K562 (cell line): ENCODE measurements around the gene MICALL2.

Experiments used
- ATF1 ChIP-seq, 2 experiments: fragments of 450-650 bp in 1 of 2; IDR thresholded peaks; 2 replicates each; pipeline ENCODE4 v1.6.1; 2016; ENCODE audit warnings: missing compliant biosample characterization in 1 of 2, missing genetic modification characterization in 1 of 2
- CEBPB ChIP-seq: fragments of 450-650 bp; IDR thresholded peaks from 2 replicates; pipeline ENCODE4 v1.6.1; 2016; ENCODE audit warnings: missing genetic modification characterization, missing compliant biosample characterization
- CREB1 ChIP-seq, 2 experiments: sonication (generic) in 1 of 2; formaldehyde crosslinking in 1 of 2; IDR thresholded peaks; 2 replicates each; pipeline versions ENCODE4 v1.6.1 to v1.8.0; 2012 to 2022; ENCODE audit warnings: inconsistent platforms in 1 of 2, mild to moderate bottlenecking in 1 of 2, missing genetic modification reagents in 1 of 2, moderate library complexity in 1 of 2
- EP300 ChIP-seq: IDR thresholded peaks from 2 replicates; pipeline ENCODE4 v1.6.1; 2012; ENCODE audit warnings: low read length, improper control_type of control experiment
- HDAC2 ChIP-seq: fragments of 450-650 bp; IDR thresholded peaks from 2 replicates; pipeline ENCODE4 v1.6.1; 2016; ENCODE audit warnings: mild to moderate bottlenecking
- MTA2 ChIP-seq: fragments of 450-650 bp; IDR thresholded peaks from 2 replicates; pipeline ENCODE4 v1.6.1; 2016; ENCODE audit warnings: low read depth
- PHB2 ChIP-seq: fragments of 450-650 bp; IDR thresholded peaks from 2 replicates; pipeline ENCODE4 v1.6.1; 2017; ENCODE audit warnings: low read depth
- POLR2B ChIP-seq: fragments of 450-650 bp; IDR thresholded peaks from 2 replicates; pipeline ENCODE4 v1.6.1; 2018; ENCODE audit warnings: low read depth; ENCODE audit not compliant: partially characterized antibody
- ZBTB8A ChIP-seq: fragments of 450-650 bp; IDR thresholded peaks from 2 replicates; pipeline ENCODE4 v1.6.1; 2018; ENCODE audit warnings: mild to moderate bottlenecking, moderate library complexity; ENCODE audit not compliant: partially characterized antibody
- ZNF121 ChIP-seq: sonication (generic); formaldehyde crosslinking; conservative IDR thresholded peaks from 2 replicates; pipeline ENCODE4 v1.8.0; 2022; ENCODE audit warnings: missing genetic modification reagents
- ZNF41 ChIP-seq: fragments of 250-450 bp; sonication (Bioruptor Pico); conservative IDR thresholded peaks from 2 replicates; pipeline ENCODE4 v1.4.0; 2020; ENCODE audit warnings: mild to moderate bottlenecking
- TF ChIP-seq, protein P1 (sequence below), 3 experiments: IDR thresholded peaks in 2 of 3; conservative IDR thresholded peaks in 1 of 3; 2 replicates each; pipeline ENCODE4 v1.5.1; 2011 to 2012; ENCODE audit warnings: low read length in 3 of 3, mild to moderate bottlenecking in 3 of 3, control low read depth in 2 of 3, improper control_type of control experiment in 1 of 3, inconsistent platforms in 1 of 3, low read depth in 1 of 3, mixed read lengths in 1 of 3, moderate library complexity in 1 of 3; ENCODE audit not compliant: insufficient read depth in 2 of 3

DNA sequence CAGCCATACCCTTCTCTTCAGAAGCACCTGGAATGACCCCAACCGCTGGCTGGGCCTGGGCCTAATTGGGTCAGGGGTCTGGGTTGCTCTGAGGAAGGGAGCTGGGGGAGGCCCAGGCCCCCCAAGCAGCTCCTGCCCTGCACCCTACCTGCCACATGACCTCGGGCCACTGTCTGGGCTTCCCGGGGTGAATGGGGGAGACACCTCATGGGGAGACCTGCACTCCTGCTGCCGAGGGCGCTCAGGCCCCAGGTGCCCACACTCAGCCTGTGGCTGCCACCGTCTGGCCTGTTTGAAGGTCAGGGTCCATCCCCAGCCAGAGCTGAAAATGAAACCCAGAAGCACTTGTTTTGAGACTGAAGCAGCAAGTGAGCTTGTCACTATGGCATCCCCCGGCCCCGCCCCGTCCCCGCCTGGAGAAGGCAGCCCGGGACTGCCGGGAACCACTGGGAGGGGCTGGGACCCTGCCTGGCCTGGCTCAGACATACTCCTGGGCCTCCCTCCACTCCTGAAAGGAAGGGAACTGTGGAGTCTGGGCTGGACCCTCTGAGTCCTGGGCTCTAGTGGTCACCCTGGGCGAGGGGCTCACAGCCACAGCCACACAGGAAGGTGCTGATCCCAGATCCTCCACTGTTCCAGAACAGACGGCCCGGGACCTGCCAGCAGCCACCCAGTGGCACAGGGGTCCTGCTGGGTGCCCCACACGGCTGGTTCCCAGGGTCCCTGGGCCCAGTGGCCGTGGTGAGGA is 7.4 kb upstream of the MICALL2 start:
- TF ChIP-seq HDAC2 (no peak), CREB1 (IDR thresholded peaks at IDR 0.05) (no peak), CREB1 (CRISPR knock-in tag; IDR thresholded peaks at IDR 0.05) (no peak), MTA2 (no peak), CEBPB (tag) (no peak), PHB2 (no peak), POLR2B (no peak), ATF1 (CRISPR knock-in tag; IDR thresholded peaks at IDR 0.05) (no peak), ATF1 (tag; IDR thresholded peaks at IDR 0.05) (no peak), EP300 (no peak), ZNF41 (CRISPR knock-in tag) (no peak), ZNF121 (CRISPR knock-in tag) (no peak), ZBTB8A (no peak)
- TF ChIP-seq, protein P1, sequence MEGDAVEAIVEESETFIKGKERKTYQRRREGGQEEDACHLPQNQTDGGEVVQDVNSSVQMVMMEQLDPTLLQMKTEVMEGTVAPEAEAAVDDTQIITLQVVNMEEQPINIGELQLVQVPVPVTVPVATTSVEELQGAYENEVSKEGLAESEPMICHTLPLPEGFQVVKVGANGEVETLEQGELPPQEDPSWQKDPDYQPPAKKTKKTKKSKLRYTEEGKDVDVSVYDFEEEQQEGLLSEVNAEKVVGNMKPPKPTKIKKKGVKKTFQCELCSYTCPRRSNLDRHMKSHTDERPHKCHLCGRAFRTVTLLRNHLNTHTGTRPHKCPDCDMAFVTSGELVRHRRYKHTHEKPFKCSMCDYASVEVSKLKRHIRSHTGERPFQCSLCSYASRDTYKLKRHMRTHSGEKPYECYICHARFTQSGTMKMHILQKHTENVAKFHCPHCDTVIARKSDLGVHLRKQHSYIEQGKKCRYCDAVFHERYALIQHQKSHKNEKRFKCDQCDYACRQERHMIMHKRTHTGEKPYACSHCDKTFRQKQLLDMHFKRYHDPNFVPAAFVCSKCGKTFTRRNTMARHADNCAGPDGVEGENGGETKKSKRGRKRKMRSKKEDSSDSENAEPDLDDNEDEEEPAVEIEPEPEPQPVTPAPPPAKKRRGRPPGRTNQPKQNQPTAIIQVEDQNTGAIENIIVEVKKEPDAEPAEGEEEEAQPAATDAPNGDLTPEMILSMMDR (IDR thresholded peaks at IDR 0.05 in 2 of 3, conservative IDR thresholded peaks at IDR 0.05 in 1 of 3; ENCODE audit: insufficient read depth in 2 of 3, low read depth in 1 of 3, low read length in 3 of 3) = peak in 2 of 3 experiments; percentile 5 to 28; a peak in 2 of 6 replicates
